Stimulated activated CD4-positive, alpha-beta T cell treated with anti-CD3 and anti-CD28 coated beads, Interleukin-15, amount 100 ng/mL, for 1 hour (primary cell): ENCODE measurements around the gene SIN3B.

Source experiments
- DNase-seq, 2 donors: peaks; one replicate each; pipeline ENCODE4 v3.0.0-alpha.2; 2020; ENCODE audit warnings: low read depth in 1 of 2, low spot score in 1 of 2

The SIN3B gene

DNA sequence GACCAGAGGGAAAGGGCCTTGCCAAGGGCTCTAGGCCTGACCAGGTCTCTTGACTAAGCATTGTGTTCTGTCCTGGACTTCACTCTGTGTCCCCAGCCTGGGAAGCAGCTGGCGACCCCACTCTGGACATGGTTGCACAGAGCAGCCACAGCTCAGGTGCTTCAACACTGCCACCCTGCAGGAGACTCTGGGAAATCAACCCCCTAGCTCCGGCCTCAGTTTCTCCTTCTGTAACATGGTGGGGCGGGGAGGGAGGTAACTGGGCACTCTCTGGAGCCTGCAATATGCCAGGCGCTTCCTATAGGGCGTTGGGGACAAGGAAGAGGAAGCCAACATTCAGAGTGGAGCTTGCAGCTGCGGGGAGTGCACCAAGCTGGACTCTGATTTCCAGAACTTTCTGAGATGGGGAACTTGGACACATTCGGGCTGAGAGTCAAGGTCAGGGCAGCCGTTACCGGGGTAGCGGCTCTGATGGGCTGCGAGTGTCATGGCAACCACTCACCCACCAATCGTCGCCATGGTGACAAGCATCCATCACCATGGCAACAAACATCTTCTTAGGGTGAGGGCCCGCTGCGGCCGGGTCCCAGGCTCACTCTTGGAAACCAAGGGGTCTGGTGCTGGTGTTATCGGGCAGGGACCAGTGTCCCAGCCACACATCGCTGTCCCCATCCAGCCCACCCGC lies 72.4 kb downstream of the SIN3B start:
- no peak for DNase-seq

DNA sequence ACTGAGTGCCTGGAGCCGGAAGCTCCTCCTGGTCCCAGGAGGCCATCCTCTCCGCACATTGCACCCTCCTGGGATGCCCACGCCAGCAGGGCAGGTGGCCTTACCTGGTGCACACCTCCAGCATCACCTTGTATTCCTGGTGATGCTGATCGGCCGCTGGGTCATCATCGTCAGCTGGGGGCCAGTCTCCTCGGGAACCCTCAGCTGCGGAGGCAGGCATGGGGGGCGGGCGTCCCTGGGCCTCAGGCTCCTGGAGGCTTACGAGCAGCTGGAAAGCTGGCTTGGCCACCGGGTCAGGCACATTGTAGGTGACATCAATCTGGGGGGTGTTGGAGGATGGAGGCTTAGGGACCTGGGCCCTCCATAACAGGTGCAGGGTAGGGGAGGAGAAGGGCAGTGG lies 73.3 kb downstream of the SIN3B start:
- no peak for DNase-seq

DNA sequence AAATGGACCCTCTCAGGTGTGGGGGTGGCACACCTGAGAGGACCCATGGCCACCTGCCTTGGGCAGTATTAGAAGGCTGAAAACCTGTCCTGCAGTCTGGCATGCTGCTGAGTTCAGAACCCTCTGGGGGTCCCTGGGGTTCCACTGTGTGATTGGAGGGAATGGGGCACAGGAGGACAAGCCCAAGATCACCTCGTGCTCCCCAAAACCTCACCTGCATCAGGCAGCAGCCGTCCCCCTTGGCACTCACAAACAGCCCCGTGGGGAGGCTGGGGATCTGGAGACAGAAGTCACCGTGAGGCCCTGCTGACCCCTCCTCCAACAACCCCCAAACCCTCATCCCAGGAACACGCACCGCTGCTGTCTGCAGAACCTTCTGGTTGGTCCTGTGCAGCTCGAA lies 74.1 kb downstream of the SIN3B start:
- no peak for DNase-seq

DNA sequence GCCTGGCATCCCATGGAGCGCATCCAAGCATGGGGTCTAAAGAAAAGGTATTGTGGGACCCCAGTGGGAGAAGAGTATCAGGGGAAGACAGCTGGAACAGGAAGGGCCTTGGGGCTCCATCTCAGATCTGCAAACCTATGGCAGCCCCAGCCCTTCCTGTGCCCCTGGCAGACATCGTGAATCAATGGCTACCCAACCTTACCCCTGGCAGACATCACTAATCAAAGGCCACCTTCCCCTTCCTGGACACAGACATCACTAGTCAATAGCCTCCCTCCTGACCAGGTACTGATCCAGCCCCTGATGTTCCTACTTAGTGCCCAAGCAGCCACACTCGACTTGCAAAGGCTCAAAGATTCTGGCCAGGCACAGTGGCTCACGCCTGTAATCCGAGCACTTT lies 75.4 kb downstream of the SIN3B start:
- no peak for DNase-seq

DNA sequence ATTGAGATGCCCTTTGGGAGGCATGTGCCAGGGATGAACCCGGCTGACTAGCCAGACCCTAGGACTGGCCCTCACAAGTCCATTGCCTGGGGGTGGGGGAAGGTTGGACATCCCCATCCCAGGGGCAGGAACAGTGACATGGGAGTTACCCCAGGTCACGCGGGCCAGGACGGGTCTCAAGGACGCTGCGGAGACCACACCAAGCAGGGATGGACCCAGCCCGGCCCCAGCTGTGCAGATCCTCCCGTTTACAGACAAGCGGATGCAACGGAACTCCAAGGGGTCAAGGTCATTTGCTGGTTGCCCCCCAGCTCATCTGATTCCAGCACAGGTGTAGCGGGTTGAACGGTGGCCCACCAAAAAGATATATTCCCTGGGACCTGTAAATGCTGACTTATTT lies 79.6 kb downstream of the SIN3B start:
- DNase-seq, result no peak

DNA sequence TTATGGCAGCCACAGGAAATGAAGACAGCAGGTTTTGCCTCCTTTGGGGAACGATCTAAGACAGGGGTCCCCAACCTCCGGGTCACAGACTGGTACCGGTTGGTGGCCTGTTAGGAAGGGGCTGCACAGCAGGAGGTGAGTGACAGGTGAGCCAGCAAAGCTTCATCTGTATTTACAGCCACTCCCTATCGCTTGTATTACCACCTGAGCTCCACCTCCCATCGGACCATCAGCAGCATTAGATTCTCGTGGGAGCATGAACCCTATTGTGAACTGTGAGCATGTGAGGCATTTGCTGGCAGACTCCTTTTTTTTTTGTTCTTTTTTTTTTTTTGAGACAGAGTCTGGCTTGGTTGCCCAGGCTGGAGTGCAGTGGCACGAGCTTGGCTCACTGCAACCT lies 81.8 kb downstream of the SIN3B start:
- DNase-seq, result no peak

DNA sequence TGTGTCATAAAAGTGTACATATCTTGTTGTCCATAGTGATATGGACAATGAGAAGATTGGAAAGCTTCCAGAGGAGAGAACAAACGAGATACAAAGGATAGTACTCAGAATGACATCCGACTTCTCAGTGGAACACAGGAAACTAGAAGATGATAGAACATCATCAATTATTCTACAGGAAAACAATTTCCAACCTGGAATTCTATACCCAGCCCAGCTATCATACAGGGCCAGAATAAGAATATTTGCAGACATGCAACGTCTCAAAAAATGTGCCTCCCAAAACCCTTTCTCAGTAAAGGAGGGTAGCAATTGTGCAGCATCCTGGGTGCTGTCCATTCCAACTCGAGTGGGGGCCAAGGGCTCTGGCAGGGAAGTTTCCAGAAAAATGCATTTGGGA lies 83.6 kb downstream of the SIN3B start:
- no peak for DNase-seq

DNA sequence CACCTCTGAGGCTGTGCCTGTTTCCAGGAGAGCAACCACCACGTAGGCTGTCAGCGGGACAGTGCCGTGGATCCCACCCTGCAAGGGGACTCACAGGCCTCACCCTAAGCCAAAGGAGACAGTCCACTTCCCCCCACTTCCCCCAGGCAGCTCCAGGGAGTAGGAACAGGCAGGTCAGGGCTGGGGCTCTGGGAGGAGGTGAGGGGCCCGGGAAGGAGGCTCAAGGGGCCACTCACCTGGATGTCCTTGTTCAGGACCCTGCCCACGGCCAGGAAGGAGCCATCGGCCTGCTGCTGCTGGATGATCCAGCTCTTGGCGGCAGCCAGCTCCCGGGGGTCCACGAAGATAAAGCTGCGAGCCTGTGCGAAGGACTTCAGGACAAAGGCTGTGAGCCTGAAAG lies 85.2 kb downstream of the SIN3B start:
- DNase-seq, result no peak

DNA sequence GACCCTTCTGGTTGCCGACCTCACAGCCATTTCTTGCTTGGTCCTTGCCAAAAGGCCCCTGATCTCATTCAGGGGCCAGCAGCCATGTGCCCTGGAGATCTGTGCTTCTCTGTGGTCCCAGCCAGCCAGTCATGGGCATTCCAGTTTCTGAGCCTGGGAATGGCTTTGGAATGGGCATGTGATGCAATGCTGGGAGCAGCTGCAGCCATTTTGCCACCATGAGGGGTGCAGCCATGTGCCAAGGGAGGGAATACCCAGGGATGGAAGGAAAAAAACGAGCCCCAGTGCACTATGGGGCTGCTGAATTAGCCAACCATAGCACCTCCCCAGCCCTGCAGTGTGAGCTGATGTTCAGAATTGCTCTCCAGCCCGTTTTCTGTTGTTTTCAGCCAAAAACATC lies 85.9 kb downstream of the SIN3B start:
- DNase-seq, result no peak

DNA sequence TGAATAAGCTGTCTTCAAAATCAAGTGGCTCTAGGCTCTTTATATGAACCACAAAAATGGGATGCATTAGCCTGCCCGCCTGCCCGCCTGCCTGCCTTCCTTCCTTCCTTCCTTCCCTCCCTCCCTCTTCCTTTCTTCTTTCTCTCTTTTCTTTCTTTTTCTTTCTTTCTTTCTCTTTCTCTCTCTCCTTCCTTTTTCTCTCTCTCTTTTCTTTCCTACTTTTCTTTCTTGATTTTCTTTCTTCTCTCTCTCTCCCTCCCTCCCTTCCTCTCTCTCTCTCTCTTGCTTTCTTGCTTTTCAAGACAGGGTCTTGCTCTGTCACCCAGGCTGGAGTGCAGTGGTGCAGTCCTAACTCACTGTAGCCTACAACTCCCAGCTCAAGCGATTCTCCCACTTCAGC lies 86.5 kb downstream of the SIN3B start:
- DNase-seq, result no peak

DNA sequence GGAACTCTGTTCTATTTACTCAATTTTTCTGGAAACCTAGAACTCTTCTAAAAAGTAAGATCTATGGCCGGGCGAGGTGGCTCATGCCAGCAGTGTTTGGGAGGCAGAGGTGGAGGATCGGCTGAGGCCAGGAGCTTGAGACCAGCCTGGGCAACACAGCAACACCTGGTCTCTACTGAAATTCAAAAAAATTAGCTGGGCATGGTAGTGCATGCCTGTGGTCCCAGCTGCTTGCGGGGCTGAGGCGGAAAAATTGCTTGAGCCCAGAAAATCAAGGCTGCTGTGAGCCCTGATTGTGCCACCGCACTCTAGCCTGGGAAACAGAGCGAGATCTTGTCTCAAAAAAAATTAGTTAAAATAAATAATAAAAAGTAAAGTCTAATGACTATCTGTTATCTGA lies 88.2 kb downstream of the SIN3B start:
- no peak for DNase-seq

DNA sequence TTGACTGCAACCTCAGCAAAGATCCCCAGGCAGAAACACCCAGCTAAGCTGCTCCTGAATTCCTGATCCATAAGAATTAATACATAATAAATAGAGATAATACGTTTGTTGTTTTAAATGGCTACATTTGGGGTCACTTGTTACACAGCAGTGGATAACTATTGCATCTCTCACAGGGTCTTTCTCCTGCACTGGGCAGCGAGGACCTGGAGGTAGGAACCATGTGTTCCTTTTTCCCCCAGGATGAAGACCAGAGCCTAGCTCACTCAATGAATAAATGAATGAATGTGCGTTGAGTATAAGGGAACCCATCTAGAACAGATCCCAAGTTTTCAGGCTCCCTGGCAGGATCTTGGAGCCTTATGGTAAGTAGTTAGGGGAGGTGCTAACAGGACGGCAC lies 90.3 kb downstream of the SIN3B start:
- DNase-seq, result no peak

DNA sequence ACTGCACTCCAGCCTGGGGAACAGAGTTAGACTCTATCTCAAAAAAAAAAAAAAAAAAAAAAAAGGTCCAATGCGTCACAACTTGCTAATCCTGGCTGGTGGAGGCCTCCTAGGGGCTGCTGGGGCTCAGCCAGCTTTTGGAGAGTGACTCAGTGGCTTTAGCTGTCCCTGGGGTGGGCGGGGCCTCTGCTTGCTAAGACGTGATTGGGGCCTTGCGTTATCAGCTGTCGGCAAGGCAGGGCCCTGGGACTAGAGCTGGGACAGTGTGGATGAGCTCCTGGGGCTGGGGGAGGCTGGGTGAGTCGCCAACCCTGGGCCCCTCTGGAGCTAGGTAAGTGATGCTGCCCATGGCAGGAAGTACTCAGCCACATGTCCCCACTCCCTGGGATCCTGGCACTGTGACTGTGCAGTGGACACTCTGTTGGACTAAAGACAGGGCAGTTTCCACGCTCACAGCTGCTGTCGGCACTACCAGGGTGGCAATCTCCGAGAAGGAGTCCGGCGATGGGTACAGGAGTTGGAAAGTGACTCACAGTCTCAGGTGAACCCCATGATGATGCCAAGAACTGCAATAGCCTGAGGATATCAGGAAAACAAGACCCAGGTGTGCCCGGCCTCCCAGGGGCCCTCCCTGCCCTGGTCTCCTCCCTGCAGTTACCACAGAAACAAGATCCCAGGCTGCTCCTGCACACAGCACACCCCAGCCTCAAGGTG lies 91.8 kb downstream of the SIN3B start:
- DNase-seq, result no peak

DNA sequence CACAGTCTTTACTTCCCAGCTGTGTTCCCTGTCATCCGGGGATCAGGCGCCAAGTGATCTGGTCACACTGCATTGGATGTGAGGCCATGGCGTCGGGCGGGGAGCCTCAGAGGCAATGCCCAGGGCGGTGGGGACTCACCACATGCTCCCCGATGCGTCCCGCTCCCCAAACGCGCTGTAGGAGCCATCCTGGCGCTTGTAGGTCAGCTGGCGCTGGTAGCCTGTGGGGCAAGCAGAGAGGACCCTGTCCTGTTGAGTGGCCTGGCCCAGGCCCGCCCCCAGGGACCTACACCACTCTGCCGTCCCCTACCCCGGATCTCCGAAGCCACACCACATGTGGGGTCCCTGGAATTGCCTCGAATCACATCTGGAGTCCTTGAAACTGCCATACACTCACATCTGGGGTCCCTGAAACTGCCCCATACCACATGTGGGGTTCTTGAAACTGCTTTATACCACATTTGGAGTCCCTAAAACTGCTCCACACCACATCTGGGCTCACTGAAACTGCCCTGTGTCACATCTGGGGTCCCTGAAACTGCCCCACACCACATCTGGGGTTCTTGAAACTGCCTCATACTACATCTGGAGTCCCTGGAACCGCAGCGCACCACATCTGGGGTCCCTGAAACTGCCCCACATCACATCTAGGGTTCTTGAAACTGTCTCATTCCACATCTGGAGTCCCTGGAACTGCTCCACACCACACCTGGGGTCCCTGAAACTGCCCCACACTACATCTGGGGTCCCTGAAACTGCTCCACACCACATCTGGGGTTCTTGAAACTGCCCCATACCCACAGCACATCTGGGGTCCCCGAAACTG lies 92.8 kb downstream of the SIN3B start:
- DNase-seq, result no peak

DNA sequence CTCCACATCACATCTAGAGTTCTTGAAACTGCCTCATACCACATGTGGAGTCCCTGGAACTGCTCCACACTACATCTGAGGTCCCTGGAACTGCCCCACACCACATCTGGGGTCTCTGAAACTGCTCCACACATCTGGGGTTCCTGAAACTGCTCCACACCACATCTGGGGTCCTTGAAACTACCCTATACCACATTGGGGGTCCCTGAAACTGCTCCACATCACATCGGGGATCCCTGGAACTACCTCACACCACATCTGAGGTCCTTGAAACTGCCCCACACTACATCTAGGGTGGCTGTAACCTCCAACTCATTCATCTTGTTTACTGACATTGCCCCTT lies 93.4 kb downstream of the SIN3B start:
- no peak for DNase-seq

DNA sequence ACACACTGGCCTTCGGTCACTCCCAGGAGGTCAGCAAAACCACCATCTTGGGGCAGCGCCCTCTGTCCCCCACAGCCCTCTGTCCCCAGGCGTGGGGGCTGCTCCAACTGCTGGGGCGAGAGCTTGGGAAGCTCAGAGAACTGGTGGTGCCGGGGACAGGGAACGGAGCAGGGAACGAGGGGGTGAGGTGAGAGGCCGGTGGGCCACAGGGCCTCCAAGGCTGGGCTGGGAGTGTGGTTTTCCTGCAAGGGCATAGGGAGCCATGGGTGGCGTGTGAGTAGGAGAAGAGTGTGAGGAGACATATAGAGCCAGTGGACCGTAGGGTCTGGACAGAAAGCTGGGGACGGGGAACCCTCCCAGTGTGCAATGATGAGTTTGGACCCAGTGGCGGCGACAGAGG lies 93.8 kb downstream of the SIN3B start:
- DNase-seq, result no peak

DNA sequence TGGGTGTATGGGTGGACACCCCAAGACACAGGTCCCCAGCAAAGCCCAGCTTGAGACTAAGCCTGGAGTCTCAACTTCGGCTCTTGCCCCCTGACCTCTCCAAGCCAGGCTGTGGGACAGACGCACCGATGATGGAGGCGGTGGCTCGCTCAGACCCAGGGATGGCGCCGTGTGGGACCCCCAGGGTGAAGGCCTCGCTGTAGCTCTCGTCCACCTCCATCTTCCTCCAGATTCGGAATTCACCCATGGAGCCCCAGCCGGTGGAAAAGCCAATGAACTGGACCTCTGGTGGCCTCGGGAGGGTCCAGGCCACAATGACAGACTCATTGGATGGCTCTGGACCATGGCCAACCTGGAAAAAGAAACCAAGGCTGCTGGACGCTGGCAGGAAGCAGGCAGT lies 98.7 kb downstream of the SIN3B start:
- DNase-seq, result no peak

DNA sequence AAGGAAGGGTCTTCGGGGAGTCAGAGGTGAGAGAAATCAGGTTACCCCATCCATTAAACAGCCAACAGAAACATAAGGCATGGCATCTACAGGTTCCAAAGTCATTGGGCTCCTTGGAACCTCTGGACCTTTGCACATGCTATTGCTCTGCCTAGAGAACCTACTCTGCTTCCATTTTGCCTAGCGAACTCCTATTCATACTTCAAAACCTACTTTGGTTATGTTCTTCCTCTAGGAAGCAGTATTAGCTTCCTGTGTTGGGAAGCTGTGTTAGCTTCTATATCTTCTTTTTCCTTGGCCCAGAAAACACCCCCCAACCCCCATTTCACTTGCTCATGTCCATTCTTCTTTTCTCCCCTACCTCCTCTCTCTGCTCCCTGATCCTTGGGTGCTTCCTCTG lies 99.2 kb downstream of the SIN3B start:
- no peak for DNase-seq

DNA sequence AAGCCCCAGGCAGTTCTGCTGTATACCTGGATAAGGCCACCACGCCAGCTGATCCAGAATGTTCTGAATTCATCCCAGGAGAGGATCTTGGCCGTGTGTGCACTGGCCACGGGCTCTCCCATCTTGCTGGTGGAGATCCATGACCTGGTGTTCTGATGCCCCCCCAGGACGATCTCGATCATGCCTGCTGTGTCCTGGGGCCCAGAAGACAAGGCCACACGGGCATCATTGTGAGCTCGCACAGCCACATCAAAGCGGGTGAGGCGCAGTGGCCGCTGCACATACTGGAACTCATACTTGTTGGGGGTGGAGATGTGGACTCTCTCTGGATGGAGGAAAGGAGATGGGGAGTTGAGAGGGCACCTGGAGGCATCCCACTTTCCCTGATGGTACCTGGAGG lies 99.7 kb downstream of the SIN3B start:
- DNase-seq, result no peak
